B cell (primary cell): ENCODE results near the gene GON7. TPM values are rescaled to one million over a fixed set of nuclear protein-coding genes. Genes with fewer than 3 reads are reported as not detected.
A peak's percentile ranks its signal among the peaks of the same experiment; 100 is the strongest.

Experiments used
- ATAC-seq: fragments of 200-7000 bp; cut with Tn5 transposase; one replicate; pipeline ENCODE4 v1.10.0; 2021; ENCODE audit warnings: low read depth, mild to moderate bottlenecking, moderate number of reproducible peaks, moderate library complexity
- CTCF ChIA-PET: fragments of 350-600 bp; sonication (Branson Sonifier 250); formaldehyde crosslinking; loops from one replicate; lab custom pipeline; 2021; ENCODE audit warnings: antibody characterized with exemption, inconsistent platforms; lab: Charles Lee
- POLR2A ChIA-PET: fragments of 350-600 bp; sonication (Branson Sonifier 250); formaldehyde crosslinking; loops from one replicate; lab custom pipeline; 2021; ENCODE audit warnings: antibody characterized with exemption; lab: Charles Lee
- DNase-seq: peaks from one replicate; pipeline ENCODE4 v3.0.0; 2013
- H2AFZ ChIP-seq: 2 replicates; pipeline ENCODE4 v1.6.1; 2012; ENCODE audit warnings: mild to moderate bottlenecking, low read depth, low read length; ENCODE audit not compliant: insufficient read depth, poor library complexity, severe bottlenecking
- H3K27ac ChIP-seq, 2 donors: 1 replicate in 1 of 2; 2 replicates in 1 of 2; pipeline ENCODE4 v1.5.1; 2012 to 2013; ENCODE audit warnings: low read length in 2 of 2, mild to moderate bottlenecking in 2 of 2, moderate library complexity in 1 of 2
- H3K27me3 ChIP-seq, 4 experiments: fragments of 200-600 bp in 1 of 4; sonication (generic) in 1 of 4; replicated peaks in 1 of 4; 1 replicate in 2 of 4; 2 replicates in 2 of 4; pipeline versions ENCODE4 v1.6.1 to v1.7.0; 2013 to 2016; ENCODE audit warnings: low read length in 3 of 4, mild to moderate bottlenecking in 2 of 4, mixed read lengths in 1 of 4, moderate library complexity in 1 of 4; ENCODE audit not compliant: insufficient read depth in 4 of 4, control insufficient read depth in 3 of 4; ENCODE audit errors: control extremely low read depth in 1 of 4
- H3K36me3 ChIP-seq, 2 experiments: replicated peaks in 1 of 2; 1 replicate in 1 of 2; 2 replicates in 1 of 2; pipeline versions ENCODE4 v1.6.1 to v1.7.1; 2013; ENCODE audit warnings: low read length in 1 of 2; ENCODE audit not compliant: insufficient read depth in 2 of 2, control insufficient read depth in 1 of 2; ENCODE audit errors: control extremely low read depth in 1 of 2, extremely low read depth in 1 of 2
- H3K4me1 ChIP-seq, 2 donors: fragments of 200-600 bp in 1 of 2; sonication (generic) in 1 of 2; 1 replicate in 1 of 2; 2 replicates in 1 of 2; pipeline versions ENCODE4 v1.5.1 to v1.6.1; 2013 to 2017; ENCODE audit warnings: low read length in 2 of 2; ENCODE audit not compliant: control insufficient read depth in 2 of 2, insufficient read depth in 2 of 2
- H3K4me2 ChIP-seq: replicated peaks from 2 replicates; pipeline ENCODE3; 2012; ENCODE audit warnings: mild to moderate bottlenecking, low read depth, low read length; ENCODE audit not compliant: poor library complexity, severe bottlenecking
- H3K4me3 ChIP-seq, 5 experiments: fragments of 200-600 bp in 1 of 5; sonication (generic) in 1 of 5; 1 replicate in 3 of 5; 2 replicates in 2 of 5; pipeline versions ENCODE4 v1.5.1 to v1.7.0; 2011 to 2016; ENCODE audit warnings: low read length in 4 of 5, mild to moderate bottlenecking in 4 of 5, low read depth in 2 of 5, control low read depth in 1 of 5, moderate library complexity in 1 of 5; ENCODE audit not compliant: insufficient read depth in 1 of 5; ENCODE audit errors: control extremely low read depth in 1 of 5, extremely low read depth in 1 of 5
- H3K79me2 ChIP-seq: fragments of 200-600 bp; sonication (generic); one replicate; pipeline ENCODE4 v1.6.0; 2016; ENCODE audit warnings: low read length; ENCODE audit not compliant: control insufficient read depth, insufficient read depth
- H3K9ac ChIP-seq: fragments of 200-600 bp; sonication (generic); 2 replicates; pipeline ENCODE4 v1.6.1; 2017; ENCODE audit warnings: mild to moderate bottlenecking, low read length, moderate library complexity
- H3K9me3 ChIP-seq, 3 donors: one replicate each; pipeline versions ENCODE4 v1.6.1 to v1.7.1; 2013; ENCODE audit warnings: low read length in 2 of 3; ENCODE audit not compliant: control insufficient read depth in 2 of 3, insufficient read depth in 1 of 3; ENCODE audit errors: control extremely low read depth in 1 of 3
- H4K20me1 ChIP-seq: 2 replicates; pipeline ENCODE4 v1.6.0; 2012; ENCODE audit warnings: mild to moderate bottlenecking, low read length; ENCODE audit not compliant: insufficient read depth, control insufficient read depth, poor library complexity, severe bottlenecking
- H3K27ac Mint-ChIP-seq: one replicate; pipeline ENCODE4 v1.8.0; 2021; ENCODE audit warnings: mixed read lengths
- H3K27me3 Mint-ChIP-seq: one replicate; pipeline ENCODE4 v1.8.0; 2021; ENCODE audit warnings: mixed read lengths
- H3K4me1 Mint-ChIP-seq: one replicate; pipeline ENCODE4 v1.8.0; 2021; ENCODE audit warnings: mixed read lengths
- H3K4me3 Mint-ChIP-seq: one replicate; pipeline ENCODE4 v1.8.0; 2021; ENCODE audit warnings: mixed read lengths
- H3K9me3 Mint-ChIP-seq: one replicate; pipeline ENCODE4 v1.8.0; 2022; ENCODE audit warnings: mixed read lengths; ENCODE audit not compliant: insufficient read depth
- CTCF ChIP-seq: fragments of 200-600 bp; IDR thresholded peaks from one replicate; pipeline ENCODE4 v1.8.0; 2022; ENCODE audit warnings: antibody characterized with exemption, mild to moderate bottlenecking
- EZH2 ChIP-seq: IDR thresholded peaks from 2 replicates; pipeline ENCODE4 v1.6.1; 2012; ENCODE audit warnings: borderline replicate concordance, low read depth, mild to moderate bottlenecking, moderate library complexity, low read length; ENCODE audit not compliant: insufficient read depth, poor library complexity, severe bottlenecking
- WGBS: methylation state at CpG from one replicate; pipeline ENCODE4 v1.1.5; 2013; ENCODE audit warnings: missing lambda C conversion rate; ENCODE audit not compliant: insufficient coverage; 5-methylcytosine and 5-hydroxymethylcytosine counted together
- intact Hi-C: fragments of 100-400 bp; cut with micrococcal nuclease; formaldehyde crosslinking; loops from one replicate; pipeline ENCODE4 v1.10.0; 2022
- polyA plus RNA-seq: library from polyadenylated mRNA; depleted of rRNA; stranded (reverse); fragments of >200 nt; gene quantifications from 2 replicates; pipeline ENCODE4 v1.2.3, GENCODE V29; 2012
- total RNA-seq, 2 donors: library from RNA; stranded (reverse); fragments of 120-200 nt in 1 of 2; gene quantifications; 1 replicate in 1 of 2; 2 replicates in 1 of 2; pipeline versions ENCODE4 v1.2.3 to v1.2.4, GENCODE V29; 2013 to 2022

Gene GON7
- total and polyA plus RNA-seq, 2 donors (not counting 1 experiment from before 2014, with no cell fraction given), result 4.3 to 8.9 TPM

GRCh38 chr14:93185349-93185720 lies 21.5 kb downstream of the GON7 start:
- ChIA-PET POLR2A (interaction anchor here (1.3 to 1.9 kb wide), 4 partner anchors 21 to 391 kb away, joined by 4 to 11 read pairs (median 5); partner anchors contain the start of genes GOLGA5, GON7, ITPK1 and UBR7), CTCF (interaction anchor here (1.0 to 2.8 kb wide), 5 partner anchors 9 to 71 kb away, joined by 4 to 20 read pairs (median 6); partner anchors contain the start of genes GON7 and UBR7)
- no peaks in the 10 kb centered on the region for H3K27me3 ChIP-seq
- peaks cover 34% of the 10 kb centered on the region for H3K79me2 ChIP-seq
- intact Hi-C loops, result loop anchor here (1.0 to 10.0 kb wide), 4 partner anchors 22 to 989 kb away; partner anchors contain the start of genes GOLGA5, GON7, ITPK1 and PPP4R4
- H3K9ac ChIP-seq, result peak overlapping the region; percentile 74
- peaks cover 16 to 26% of the 10 kb centered on the region in 2 donors for H3K4me1 ChIP-seq
- TF ChIP-seq CTCF (no peak), EZH2 (no peak)
- peak overlapping the region; percentile 73 for H3K4me2 ChIP-seq
- H4K20me1 ChIP-seq, result peaks cover 14% of the 10 kb centered on the region
- peak overlapping the region; percentile 69 to 96 (median 85) for H3K4me3 ChIP-seq
- peaks cover 0 to 25% of the 10 kb centered on the region in 2 experiments for H3K36me3 ChIP-seq
- peaks cover 32% of the 10 kb centered on the region for H3K4me1 Mint-ChIP-seq
- H3K27ac Mint-ChIP-seq, result peak overlapping the region; percentile 98
- peak overlapping the region; percentile 67 for H2AFZ ChIP-seq
- peak overlapping the region; percentile 94 to 96 for H3K27ac ChIP-seq
- WGBS, result 0% methylated on average over 9 of the region's 10 CpGs
- no peaks in the 10 kb centered on the region for H3K27me3 Mint-ChIP-seq
- no peak for DNase-seq
- H3K4me3 Mint-ChIP-seq, result peak overlapping the region; percentile 97
- no peaks in the 10 kb centered on the region for H3K9me3 ChIP-seq
- no peak for ATAC-seq
- no peaks in the 10 kb centered on the region for H3K9me3 Mint-ChIP-seq
